ENCODE measurements around the gene NHSL1.

Gene NHSL1

DNA sequence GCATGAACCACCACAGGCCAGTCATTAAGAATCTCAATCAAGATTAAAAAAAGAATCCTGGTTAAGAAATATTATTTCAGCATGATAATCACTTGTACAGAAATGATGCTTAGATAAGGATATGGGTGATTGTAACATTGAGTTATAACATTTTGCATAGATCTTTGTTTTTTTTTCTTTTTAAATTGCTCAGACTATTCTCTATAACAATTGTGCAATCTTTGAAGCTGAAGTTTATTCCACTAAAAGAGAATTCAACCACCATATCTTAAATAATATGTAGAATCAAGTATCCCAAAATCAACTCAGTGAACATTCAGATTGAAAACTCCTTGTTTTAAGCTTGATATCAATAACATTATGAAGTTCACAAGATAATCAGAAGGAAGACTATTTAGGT is 122.3 kb downstream of the NHSL1 start:
- TF ChIP-seq CTCF (IDR thresholded peaks at IDR 0.05; ENCODE audit: insufficient read depth, low read length, poor library complexity, severe bottlenecking) (no peak), EZH2phosphoT487 (conservative IDR thresholded peaks at IDR 0.05; ENCODE audit: low read length) (no peak)
- Histone ChIP-seq H3K79me2 (ENCODE audit: insufficient read depth, low read length) (no peaks in the 10 kb centered on the region), H3K9ac (ENCODE audit: low read length) (no peak overlapping the region), H3K9me3 (ENCODE audit: insufficient read depth, low read length) (no peaks in the 10 kb centered on the region), H3K36me3 (ENCODE audit: low read length) (no peaks in the 10 kb centered on the region), H3K4me2 (ENCODE audit: low read depth, low read length, poor library complexity, severe bottlenecking) (no peak overlapping the region), H2AFZ (ENCODE audit: low read depth, low read length, severe bottlenecking) (no peak overlapping the region), H3K4me3 (ENCODE audit: insufficient read depth, low read length, poor library complexity, severe bottlenecking) (no peak overlapping the region), H3F3A (ENCODE audit: insufficient read depth) (no peaks in the 10 kb centered on the region), H4K20me1 (ENCODE audit: low read depth, low read length) (no peaks in the 10 kb centered on the region), H3K9me2 (replicated peaks; ENCODE audit: insufficient read depth, low read length) (no peaks in the 10 kb centered on the region), H3K27me3 (ENCODE audit: low read length) (no peaks in the 10 kb centered on the region), H3K27ac (ENCODE audit: low read depth, low read length) (no peak overlapping the region)

GRCh38 chr6:138374815-138375214 is 124.5 kb downstream of the NHSL1 start:
- Histone ChIP-seq H3K4me2 (ENCODE audit: low read depth, low read length, poor library complexity, severe bottlenecking) (no peak overlapping the region), H3K27me3 (ENCODE audit: low read length) (no peaks in the 10 kb centered on the region), H3K9me3 (ENCODE audit: insufficient read depth, low read length) (no peaks in the 10 kb centered on the region), H3K36me3 (ENCODE audit: low read length) (no peaks in the 10 kb centered on the region), H2AFZ (ENCODE audit: low read depth, low read length, severe bottlenecking) (no peak overlapping the region), H3F3A (ENCODE audit: insufficient read depth) (no peaks in the 10 kb centered on the region), H3K9ac (ENCODE audit: low read length) (no peak overlapping the region), H3K9me2 (replicated peaks; ENCODE audit: insufficient read depth, low read length) (no peaks in the 10 kb centered on the region), H3K79me2 (ENCODE audit: insufficient read depth, low read length) (no peaks in the 10 kb centered on the region), H4K20me1 (ENCODE audit: low read depth, low read length) (no peaks in the 10 kb centered on the region), H3K27ac (ENCODE audit: low read depth, low read length) (no peak overlapping the region), H3K4me3 (ENCODE audit: insufficient read depth, low read length, poor library complexity, severe bottlenecking) (no peak overlapping the region)
- TF ChIP-seq CTCF (IDR thresholded peaks at IDR 0.05; ENCODE audit: insufficient read depth, low read length, poor library complexity, severe bottlenecking) (no peak), EZH2phosphoT487 (conservative IDR thresholded peaks at IDR 0.05; ENCODE audit: low read length) (no peak)

GRCh38 chr6:138374230-138374629 is 125.1 kb downstream of the NHSL1 start:
- H3K9me2 ChIP-seq (replicated peaks; ENCODE audit: insufficient read depth, low read length), result no peaks in the 10 kb centered on the region
- H3K4me2 ChIP-seq (ENCODE audit: low read depth, low read length, poor library complexity, severe bottlenecking), result no peak overlapping the region
- H4K20me1 ChIP-seq (ENCODE audit: low read depth, low read length), result no peaks in the 10 kb centered on the region
- no peak overlapping the region for H3K27ac ChIP-seq (ENCODE audit: low read depth, low read length)
- TF ChIP-seq CTCF (IDR thresholded peaks at IDR 0.05; ENCODE audit: insufficient read depth, low read length, poor library complexity, severe bottlenecking), result no peak
- TF ChIP-seq EZH2phosphoT487 (conservative IDR thresholded peaks at IDR 0.05; ENCODE audit: low read length), result no peak
- H3F3A ChIP-seq (ENCODE audit: insufficient read depth), result no peaks in the 10 kb centered on the region
- H2AFZ ChIP-seq (ENCODE audit: low read depth, low read length, severe bottlenecking), result no peak overlapping the region
- no peak overlapping the region for H3K9ac ChIP-seq (ENCODE audit: low read length)
- H3K79me2 ChIP-seq (ENCODE audit: insufficient read depth, low read length), result no peaks in the 10 kb centered on the region
- no peaks in the 10 kb centered on the region for H3K27me3 ChIP-seq (ENCODE audit: low read length)
- no peaks in the 10 kb centered on the region for H3K36me3 ChIP-seq (ENCODE audit: low read length)
- no peak overlapping the region for H3K4me3 ChIP-seq (ENCODE audit: insufficient read depth, low read length, poor library complexity, severe bottlenecking)
- no peaks in the 10 kb centered on the region for H3K9me3 ChIP-seq (ENCODE audit: insufficient read depth, low read length)
